GDM1 (cell line): ENCODE results near the gene BRIX1.
"Not testable (repeated sequence)": the region's sequence is repeated elsewhere in the genome, so short reads cannot be mapped to it uniquely, and the experiment has no call there.

Experiments
- DNase-seq: peaks from one replicate; lab custom pipeline; 2025; lab: John Stamatoyannopoulos, UW

The BRIX1 gene

GRCh38 chr5:34968258-34968657 lies 52.7 kb downstream of the BRIX1 start:
- DNase-seq = no peak

GRCh38 chr5:34970552-34970951 lies 55.0 kb downstream of the BRIX1 start:
- no peak for DNase-seq

DNA sequence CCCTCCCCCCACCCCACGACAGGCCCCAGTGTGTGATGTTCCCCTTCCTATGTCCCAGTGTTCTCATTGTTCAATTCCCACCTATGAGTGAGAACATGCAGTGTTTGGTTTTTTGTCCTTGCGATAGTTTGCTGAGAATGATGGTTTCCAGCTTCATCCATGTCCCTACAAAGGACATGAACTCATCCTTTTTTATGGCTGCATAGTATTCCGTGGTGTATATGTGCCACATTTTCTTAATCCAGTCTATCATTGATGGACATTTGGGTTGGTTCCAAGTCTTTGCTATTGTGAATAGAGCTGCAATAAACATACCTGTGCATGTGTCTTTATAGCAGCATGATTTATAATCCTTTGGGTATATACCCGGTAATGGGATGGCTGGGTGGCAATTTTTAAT lies 56.1 kb downstream of the BRIX1 start:
- not testable (repeated sequence) for DNase-seq
